GM19467 (cell line): Measurements from ENCODE around the gene IL1RAPL1.
A peak's percentile ranks its signal among the peaks of the same experiment; 100 is the strongest.

ENCODE experiments used
- ATAC-seq: cut with Tn5 transposase; IDR thresholded peaks from one replicate; pipeline ENCODE4 v1.9.1; 2021; ENCODE audit warnings: mild to moderate bottlenecking, moderate library complexity; ENCODE audit not compliant: unreplicated experiment

The IL1RAPL1 gene

DNA sequence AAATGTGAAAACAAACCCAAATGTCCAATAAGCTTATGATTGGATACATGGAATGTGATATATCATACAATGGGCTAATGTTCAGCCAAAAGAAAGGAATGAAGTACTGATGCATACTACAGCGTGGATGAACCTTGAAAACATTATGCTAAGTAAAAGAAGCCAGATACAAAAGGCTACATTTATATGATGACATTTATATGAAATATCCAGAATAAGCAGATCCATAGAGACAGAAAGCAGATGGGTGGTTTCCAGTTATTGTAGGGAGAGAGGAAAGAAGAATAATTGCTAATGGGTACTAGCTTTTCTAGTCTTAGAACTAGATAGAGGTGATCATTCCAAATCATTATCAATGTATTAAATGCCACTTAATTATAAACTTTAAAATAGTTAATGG, 801.3 kb downstream of the IL1RAPL1 start:
- no peak for ATAC-seq

DNA sequence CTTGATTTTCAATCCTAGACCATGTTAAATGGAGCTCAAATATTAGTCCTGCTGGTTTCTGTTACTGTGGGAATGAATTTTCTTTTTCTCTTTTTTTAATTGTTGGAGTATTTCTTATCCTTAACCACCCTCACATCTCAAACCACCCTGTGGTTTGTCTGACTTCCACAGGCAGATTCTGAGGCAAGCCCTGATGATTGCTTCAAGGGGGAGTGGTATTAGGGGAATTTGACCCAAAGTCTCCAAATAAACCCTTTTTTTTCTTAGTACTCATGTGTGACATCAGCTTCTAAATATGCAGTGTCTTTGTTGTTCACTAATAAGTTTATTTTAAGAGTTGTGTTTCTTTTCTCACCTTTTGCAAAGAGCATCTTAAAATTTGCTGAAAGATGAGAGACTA, 810.3 kb downstream of the IL1RAPL1 start:
- ATAC-seq, result no peak

DNA sequence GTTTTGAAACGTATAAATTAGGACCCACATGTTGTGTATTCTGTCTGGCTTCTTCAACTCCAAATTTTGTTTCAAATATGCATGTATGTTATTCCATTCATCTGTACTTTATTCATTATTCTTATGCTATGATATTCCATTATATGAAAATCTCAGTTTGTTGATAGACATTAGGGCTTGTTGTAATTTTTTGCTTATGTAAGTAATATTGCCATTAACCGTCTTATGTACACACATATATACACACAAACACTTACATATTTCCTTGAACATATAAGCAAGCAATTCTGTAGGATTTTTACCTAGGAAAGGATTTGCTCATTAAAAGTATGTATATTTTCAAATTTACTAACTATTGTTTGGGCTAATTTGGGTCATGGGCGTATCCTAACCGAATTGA, 820.1 kb downstream of the IL1RAPL1 start:
- no peak for ATAC-seq

- ATAC-seq, result peak; percentile 66
Observed at GRCh38 chrX:29419774-29420553, 832.7 kb downstream of the IL1RAPL1 start.

DNA sequence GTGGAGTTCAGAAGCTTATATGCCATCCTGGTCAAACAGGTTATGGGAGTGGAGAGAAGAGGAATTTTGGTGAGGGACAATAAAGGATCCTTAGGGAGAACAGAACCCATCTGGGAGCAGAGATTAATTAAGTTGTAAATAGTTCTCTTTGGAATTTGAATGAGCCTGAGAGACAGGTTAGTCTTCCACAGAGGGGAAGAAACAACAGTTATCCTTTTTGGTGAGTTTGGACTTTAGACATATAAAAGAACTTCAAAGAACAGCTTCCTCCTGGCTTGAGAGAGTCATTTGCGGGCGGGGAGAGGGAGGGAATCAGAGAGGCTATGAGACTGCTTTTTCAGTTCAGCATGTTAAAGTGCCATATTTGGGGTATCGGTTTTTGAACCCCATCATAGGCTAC, 834.8 kb downstream of the IL1RAPL1 start:
- ATAC-seq, result no peak

DNA sequence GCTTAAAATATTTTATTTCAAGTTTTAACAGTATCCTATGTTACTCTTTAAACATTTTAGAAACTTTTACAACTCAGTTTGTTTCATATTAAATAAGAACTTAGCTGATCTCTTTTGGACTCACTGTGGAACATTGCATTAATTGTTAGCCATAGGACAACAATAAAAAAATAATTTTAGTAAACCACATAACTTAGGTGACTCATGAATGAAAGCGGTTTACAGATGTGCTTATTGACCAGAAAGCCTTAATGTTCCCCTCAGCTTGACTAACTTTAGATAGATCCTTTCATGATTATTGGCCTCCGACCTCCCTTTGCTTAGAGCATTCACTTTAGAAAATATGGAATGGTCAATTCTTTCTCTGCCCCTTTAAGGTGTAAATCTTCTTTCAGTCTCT, 844.6 kb downstream of the IL1RAPL1 start:
- ATAC-seq, result no peak

DNA sequence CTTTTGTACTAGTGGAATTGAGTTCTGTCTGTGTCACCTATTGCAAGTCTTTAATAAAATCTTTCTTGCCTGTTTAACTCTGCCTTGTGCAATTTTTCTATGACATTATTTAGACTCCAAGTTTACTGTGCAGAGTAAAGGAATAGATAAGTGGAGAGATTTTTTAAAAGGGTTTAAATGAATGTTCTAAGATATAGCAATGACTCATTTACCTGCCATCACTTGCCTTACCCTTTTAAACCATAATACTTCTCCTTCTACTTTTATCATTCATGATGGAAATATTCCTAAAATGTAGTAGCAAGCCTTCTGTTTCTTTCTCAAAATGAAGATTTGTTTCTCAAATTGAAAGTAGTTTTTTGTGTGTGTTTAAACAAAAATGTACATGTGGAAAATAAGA, 845.3 kb downstream of the IL1RAPL1 start:
- ATAC-seq, result no peak

- no peak for ATAC-seq
Observed at GRCh38 chrX:29434939-29435338, 847.7 kb downstream of the IL1RAPL1 start.

DNA sequence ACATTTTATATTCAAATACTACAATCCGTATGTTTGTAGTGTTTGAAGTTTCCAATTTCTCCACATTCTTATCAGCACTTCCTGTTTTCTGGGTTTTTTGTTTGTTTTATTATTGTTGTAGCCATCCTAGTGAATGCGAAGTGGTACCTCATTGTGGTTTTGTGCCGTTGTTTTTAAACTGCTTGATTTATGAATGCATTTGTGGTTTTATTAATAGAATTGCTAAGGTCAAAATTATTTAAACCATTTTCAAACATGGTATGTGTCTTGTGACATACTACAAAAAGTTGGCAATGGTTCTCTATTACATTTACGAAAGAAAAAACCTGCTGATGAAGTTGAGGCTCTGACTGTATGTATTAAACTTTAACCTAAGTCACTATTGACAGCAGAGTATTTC, 848.1 kb downstream of the IL1RAPL1 start:
- no peak for ATAC-seq

GRCh38 chrX:29447867-29448266, 860.6 kb downstream of the IL1RAPL1 start:
- no peak for ATAC-seq

- no peak for ATAC-seq
Observed at GRCh38 chrX:29453333-29453732, 866.1 kb downstream of the IL1RAPL1 start.

DNA sequence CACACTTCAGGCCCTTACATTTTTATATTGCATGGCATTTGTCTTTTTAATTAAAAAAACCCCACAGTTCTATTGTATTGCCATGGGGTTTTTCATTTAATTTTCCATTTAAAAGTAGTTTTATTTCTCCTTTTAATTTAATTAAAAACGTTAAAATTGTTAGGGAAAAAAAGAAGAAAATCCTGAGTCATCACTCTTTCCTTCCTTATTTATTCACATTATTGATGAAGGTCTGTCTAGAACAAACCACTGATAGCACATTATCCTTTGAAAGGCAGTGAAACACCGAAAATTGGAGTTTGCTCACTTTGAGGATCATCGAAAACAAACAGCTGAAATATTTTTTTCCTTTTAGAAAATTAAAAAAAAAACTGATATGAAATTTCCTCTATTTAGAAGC, 868.5 kb downstream of the IL1RAPL1 start:
- ATAC-seq, result no peak

- no peak for ATAC-seq
Observed at GRCh38 chrX:29461039-29461438, 873.8 kb downstream of the IL1RAPL1 start.

DNA sequence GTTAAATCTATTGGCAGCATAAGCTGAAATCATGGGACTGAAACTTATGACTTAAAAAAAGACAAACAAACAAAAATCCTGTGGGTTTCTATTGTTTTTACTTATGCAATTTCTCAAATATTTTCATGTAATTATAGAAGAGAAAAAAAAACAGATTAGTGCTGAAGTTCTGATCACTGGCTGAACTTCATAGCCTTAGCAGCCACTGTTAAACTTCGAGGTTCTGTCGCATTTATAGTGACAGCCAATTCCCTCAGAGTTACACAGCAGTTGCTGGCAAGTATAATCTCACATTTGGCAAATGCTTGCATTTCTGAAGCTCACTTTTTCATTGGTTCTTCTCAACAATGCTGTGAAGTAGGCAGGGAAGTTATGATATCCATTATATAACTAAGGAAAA, 879.2 kb downstream of the IL1RAPL1 start:
- ATAC-seq, result no peak

DNA sequence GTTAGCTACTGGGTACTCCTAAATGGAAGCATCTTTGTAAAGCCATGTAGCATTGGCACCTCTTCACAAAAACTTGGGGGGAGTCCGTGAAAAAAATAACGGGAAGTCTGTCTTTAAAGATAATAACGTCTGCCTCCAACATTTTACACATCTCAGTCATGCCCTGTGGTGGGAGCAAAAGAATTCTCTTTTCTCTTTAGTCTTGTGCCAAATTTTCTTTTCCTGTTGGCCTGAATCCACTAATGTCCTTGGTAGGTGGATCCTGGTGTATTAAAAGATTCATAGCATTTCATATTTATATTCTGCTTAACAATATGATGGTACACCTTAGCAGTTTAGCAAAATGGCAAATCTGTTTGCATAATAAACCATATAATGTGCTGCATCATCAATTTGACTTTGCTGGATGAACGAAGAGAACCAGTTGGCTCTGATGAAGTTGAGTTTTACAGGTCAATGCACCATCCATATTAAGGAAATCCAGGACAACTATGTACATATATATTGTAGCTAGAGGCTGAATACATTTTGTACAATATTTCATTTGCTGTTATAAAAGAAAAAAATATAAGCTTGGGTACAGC, 881.8 kb downstream of the IL1RAPL1 start:
- ATAC-seq, result no peak

- no peak for ATAC-seq
Observed at GRCh38 chrX:29470030-29470429, 882.8 kb downstream of the IL1RAPL1 start.

DNA sequence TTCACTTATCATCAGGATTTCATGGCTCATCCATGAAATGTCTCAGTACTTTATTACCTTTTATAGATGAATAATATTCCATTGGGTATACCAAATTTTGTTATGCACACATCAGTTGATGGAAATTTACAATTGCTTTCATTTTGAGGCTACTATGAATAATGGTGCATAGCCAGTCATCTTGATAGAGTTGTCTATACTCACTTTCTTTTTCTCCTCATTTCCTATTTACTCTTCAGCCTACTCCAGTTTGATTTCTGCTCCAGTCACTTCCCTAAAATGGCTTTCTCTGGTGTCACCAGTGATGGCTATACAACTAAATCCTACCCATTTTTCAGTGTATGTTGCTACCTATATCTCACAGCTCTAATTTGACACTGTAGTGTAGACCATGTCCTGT, 884.6 kb downstream of the IL1RAPL1 start:
- ATAC-seq, result no peak

DNA sequence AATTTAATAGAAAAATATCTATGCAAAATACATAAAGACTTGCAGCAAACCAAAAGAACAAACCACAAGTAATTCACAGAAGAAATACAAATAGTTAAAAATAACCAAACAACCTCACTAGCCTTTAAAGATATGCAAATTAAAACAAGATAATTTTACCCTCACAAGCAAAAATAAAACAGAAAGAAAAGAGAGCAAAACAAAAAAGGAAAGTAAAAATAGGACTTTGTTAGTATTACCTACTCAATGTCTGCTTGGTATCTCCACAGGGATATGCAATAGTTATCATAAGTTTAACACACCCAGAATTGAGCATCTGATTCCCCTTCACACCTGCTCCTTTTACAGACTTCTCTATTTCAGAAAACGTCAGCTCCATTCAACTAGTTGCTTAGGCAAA, 890.6 kb downstream of the IL1RAPL1 start:
- peak; percentile 51 for ATAC-seq

- ATAC-seq, result peak; percentile 79
Observed at GRCh38 chrX:29478336-29479069, 891.3 kb downstream of the IL1RAPL1 start.

DNA sequence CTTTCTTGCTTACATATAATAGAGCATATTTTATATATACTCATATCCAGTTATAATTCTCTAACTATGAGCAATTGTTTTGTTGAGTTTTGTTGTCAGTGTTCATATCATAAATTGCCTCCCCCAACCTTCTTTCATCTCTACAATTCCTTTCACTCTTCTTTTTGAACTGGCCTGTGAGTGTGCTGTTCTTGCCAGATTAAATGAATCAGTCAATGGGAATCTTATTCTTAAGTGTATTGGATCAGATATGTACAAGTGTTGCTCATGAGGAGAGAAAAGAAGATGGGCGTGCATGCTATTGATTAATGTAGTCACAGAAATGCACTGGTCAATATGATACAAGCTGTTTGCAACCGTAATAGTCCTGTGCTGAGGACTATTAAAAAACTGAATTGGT, 900.0 kb downstream of the IL1RAPL1 start:
- ATAC-seq, result no peak

DNA sequence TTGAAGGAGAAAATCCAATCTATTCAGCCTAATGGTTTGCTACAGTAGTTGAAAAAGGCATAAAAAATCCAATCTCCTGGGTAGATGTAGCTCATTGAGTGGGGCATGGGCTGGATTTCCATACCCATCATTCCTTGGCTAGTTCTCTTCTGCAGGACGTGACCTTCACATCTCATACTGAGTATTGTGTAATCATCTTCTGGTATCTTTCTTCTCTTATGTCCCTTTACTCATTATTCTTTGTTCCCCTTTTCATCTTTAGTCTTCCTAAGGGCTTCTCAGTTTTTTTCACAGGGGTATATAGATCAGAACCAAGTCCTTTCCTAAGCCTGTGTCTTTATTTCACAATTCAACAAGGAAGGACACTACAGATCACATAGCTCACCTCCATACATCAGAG, 900.5 kb downstream of the IL1RAPL1 start:
- no peak for ATAC-seq

DNA sequence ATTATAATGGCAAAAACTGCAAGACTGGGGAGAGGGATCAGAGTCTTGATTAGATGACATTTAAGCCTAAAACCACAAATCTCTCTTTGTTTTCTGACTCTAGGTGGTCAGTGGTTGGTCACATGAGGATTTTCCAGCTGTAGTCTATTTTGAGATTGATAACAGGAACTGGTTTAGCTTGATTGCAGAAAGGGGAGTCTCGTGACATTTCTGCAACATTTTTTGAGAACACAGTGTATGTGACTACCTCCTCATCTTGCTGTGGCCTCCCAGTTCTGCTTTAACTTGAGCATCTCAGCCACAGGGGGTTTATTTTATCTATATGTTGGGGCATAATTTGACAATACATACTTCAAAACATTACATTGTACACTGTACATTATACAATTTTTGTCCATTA, 901.7 kb downstream of the IL1RAPL1 start:
- ATAC-seq, result no peak
